B cell (primary cell): Measurements from ENCODE around the gene DIRAS1. TPM values are rescaled to one million over a fixed set of nuclear protein-coding genes. Genes with fewer than 3 reads are reported as not detected.
"Not testable (repeated sequence)": the region's sequence is repeated elsewhere in the genome, so short reads cannot be mapped to it uniquely, and the experiment has no call there.

ENCODE experiments used
- ATAC-seq: fragments of 200-7000 bp; cut with Tn5 transposase; one replicate; pipeline ENCODE4 v1.10.0; 2021; ENCODE audit warnings: low read depth, mild to moderate bottlenecking, moderate number of reproducible peaks, moderate library complexity
- CTCF ChIA-PET: fragments of 350-600 bp; sonication (Branson Sonifier 250); formaldehyde crosslinking; loops from one replicate; lab custom pipeline; 2021; ENCODE audit warnings: antibody characterized with exemption, inconsistent platforms; lab: Charles Lee
- POLR2A ChIA-PET: fragments of 350-600 bp; sonication (Branson Sonifier 250); formaldehyde crosslinking; loops from one replicate; lab custom pipeline; 2021; ENCODE audit warnings: antibody characterized with exemption; lab: Charles Lee
- DNase-seq: peaks from one replicate; pipeline ENCODE4 v3.0.0; 2013
- H2AFZ ChIP-seq: 2 replicates; pipeline ENCODE4 v1.6.1; 2012; ENCODE audit warnings: mild to moderate bottlenecking, low read depth, low read length; ENCODE audit not compliant: insufficient read depth, poor library complexity, severe bottlenecking
- H3K27ac ChIP-seq, 2 donors: 1 replicate in 1 of 2; 2 replicates in 1 of 2; pipeline ENCODE4 v1.5.1; 2012 to 2013; ENCODE audit warnings: low read length in 2 of 2, mild to moderate bottlenecking in 2 of 2, moderate library complexity in 1 of 2
- H3K27me3 ChIP-seq, 4 experiments: fragments of 200-600 bp in 1 of 4; sonication (generic) in 1 of 4; replicated peaks in 1 of 4; 1 replicate in 2 of 4; 2 replicates in 2 of 4; pipeline versions ENCODE4 v1.6.1 to v1.7.0; 2013 to 2016; ENCODE audit warnings: low read length in 3 of 4, mild to moderate bottlenecking in 2 of 4, mixed read lengths in 1 of 4, moderate library complexity in 1 of 4; ENCODE audit not compliant: insufficient read depth in 4 of 4, control insufficient read depth in 3 of 4; ENCODE audit errors: control extremely low read depth in 1 of 4
- H3K36me3 ChIP-seq, 2 experiments: replicated peaks in 1 of 2; 1 replicate in 1 of 2; 2 replicates in 1 of 2; pipeline versions ENCODE4 v1.6.1 to v1.7.1; 2013; ENCODE audit warnings: low read length in 1 of 2; ENCODE audit not compliant: insufficient read depth in 2 of 2, control insufficient read depth in 1 of 2; ENCODE audit errors: control extremely low read depth in 1 of 2, extremely low read depth in 1 of 2
- H3K4me1 ChIP-seq, 2 donors: fragments of 200-600 bp in 1 of 2; sonication (generic) in 1 of 2; 1 replicate in 1 of 2; 2 replicates in 1 of 2; pipeline versions ENCODE4 v1.5.1 to v1.6.1; 2013 to 2017; ENCODE audit warnings: low read length in 2 of 2; ENCODE audit not compliant: control insufficient read depth in 2 of 2, insufficient read depth in 2 of 2
- H3K4me2 ChIP-seq: replicated peaks from 2 replicates; pipeline ENCODE3; 2012; ENCODE audit warnings: mild to moderate bottlenecking, low read depth, low read length; ENCODE audit not compliant: poor library complexity, severe bottlenecking
- H3K4me3 ChIP-seq, 5 experiments: fragments of 200-600 bp in 1 of 5; sonication (generic) in 1 of 5; 1 replicate in 3 of 5; 2 replicates in 2 of 5; pipeline versions ENCODE4 v1.5.1 to v1.7.0; 2011 to 2016; ENCODE audit warnings: low read length in 4 of 5, mild to moderate bottlenecking in 4 of 5, low read depth in 2 of 5, control low read depth in 1 of 5, moderate library complexity in 1 of 5; ENCODE audit not compliant: insufficient read depth in 1 of 5; ENCODE audit errors: control extremely low read depth in 1 of 5, extremely low read depth in 1 of 5
- H3K79me2 ChIP-seq: fragments of 200-600 bp; sonication (generic); one replicate; pipeline ENCODE4 v1.6.0; 2016; ENCODE audit warnings: low read length; ENCODE audit not compliant: control insufficient read depth, insufficient read depth
- H3K9ac ChIP-seq: fragments of 200-600 bp; sonication (generic); 2 replicates; pipeline ENCODE4 v1.6.1; 2017; ENCODE audit warnings: mild to moderate bottlenecking, low read length, moderate library complexity
- H3K9me3 ChIP-seq, 3 donors: one replicate each; pipeline versions ENCODE4 v1.6.1 to v1.7.1; 2013; ENCODE audit warnings: low read length in 2 of 3; ENCODE audit not compliant: control insufficient read depth in 2 of 3, insufficient read depth in 1 of 3; ENCODE audit errors: control extremely low read depth in 1 of 3
- H4K20me1 ChIP-seq: 2 replicates; pipeline ENCODE4 v1.6.0; 2012; ENCODE audit warnings: mild to moderate bottlenecking, low read length; ENCODE audit not compliant: insufficient read depth, control insufficient read depth, poor library complexity, severe bottlenecking
- H3K27ac Mint-ChIP-seq: one replicate; pipeline ENCODE4 v1.8.0; 2021; ENCODE audit warnings: mixed read lengths
- H3K27me3 Mint-ChIP-seq: one replicate; pipeline ENCODE4 v1.8.0; 2021; ENCODE audit warnings: mixed read lengths
- H3K4me1 Mint-ChIP-seq: one replicate; pipeline ENCODE4 v1.8.0; 2021; ENCODE audit warnings: mixed read lengths
- H3K4me3 Mint-ChIP-seq: one replicate; pipeline ENCODE4 v1.8.0; 2021; ENCODE audit warnings: mixed read lengths
- H3K9me3 Mint-ChIP-seq: one replicate; pipeline ENCODE4 v1.8.0; 2022; ENCODE audit warnings: mixed read lengths; ENCODE audit not compliant: insufficient read depth
- EZH2 ChIP-seq: IDR thresholded peaks from 2 replicates; pipeline ENCODE4 v1.6.1; 2012; ENCODE audit warnings: borderline replicate concordance, low read depth, mild to moderate bottlenecking, moderate library complexity, low read length; ENCODE audit not compliant: insufficient read depth, poor library complexity, severe bottlenecking
- WGBS: methylation state at CpG from one replicate; pipeline ENCODE4 v1.1.5; 2013; ENCODE audit warnings: missing lambda C conversion rate; ENCODE audit not compliant: insufficient coverage; 5-methylcytosine and 5-hydroxymethylcytosine counted together
- intact Hi-C: fragments of 100-400 bp; cut with micrococcal nuclease; formaldehyde crosslinking; loops from one replicate; pipeline ENCODE4 v1.10.0; 2022
- polyA plus RNA-seq: library from polyadenylated mRNA; depleted of rRNA; stranded (reverse); fragments of >200 nt; gene quantifications from 2 replicates; pipeline ENCODE4 v1.2.3, GENCODE V29; 2012
- total RNA-seq, 2 donors: library from RNA; stranded (reverse); fragments of 120-200 nt in 1 of 2; gene quantifications; 1 replicate in 1 of 2; 2 replicates in 1 of 2; pipeline versions ENCODE4 v1.2.3 to v1.2.4, GENCODE V29; 2013 to 2022
- TF ChIP-seq, protein P1 (sequence below): fragments of 200-600 bp; IDR thresholded peaks from one replicate; pipeline ENCODE4 v1.8.0; 2022; ENCODE audit warnings: antibody characterized with exemption, mild to moderate bottlenecking

DIRAS1 gene
- total and polyA plus RNA-seq, 2 donors (not counting 1 experiment from before 2014, with no cell fraction given), result 5.2 to 23.7 TPM

GRCh38 chr19:2714531-2715269 lies 6.5 kb downstream of the DIRAS1 start:
- Histone ChIP-seq H3K4me3 (no peak overlapping the region), H3K36me3 (peaks cover 0 to 4% of the 10 kb centered on the region in 2 experiments), H3K27ac (no peak overlapping the region), H4K20me1 (no peaks in the 10 kb centered on the region), H3K9me3 (peaks cover 0 to 41% (median 10%) of the 10 kb centered on the region in 3 donors), H3K4me1 (peaks cover 26 to 43% of the 10 kb centered on the region in 2 donors), H3K79me2 (no peaks in the 10 kb centered on the region), H3K4me2 (no peak overlapping the region), H3K27me3 (no peaks in the 10 kb centered on the region), H3K9ac (no peak overlapping the region), H2AFZ (no peak overlapping the region)
- TF ChIP-seq, protein P1, sequence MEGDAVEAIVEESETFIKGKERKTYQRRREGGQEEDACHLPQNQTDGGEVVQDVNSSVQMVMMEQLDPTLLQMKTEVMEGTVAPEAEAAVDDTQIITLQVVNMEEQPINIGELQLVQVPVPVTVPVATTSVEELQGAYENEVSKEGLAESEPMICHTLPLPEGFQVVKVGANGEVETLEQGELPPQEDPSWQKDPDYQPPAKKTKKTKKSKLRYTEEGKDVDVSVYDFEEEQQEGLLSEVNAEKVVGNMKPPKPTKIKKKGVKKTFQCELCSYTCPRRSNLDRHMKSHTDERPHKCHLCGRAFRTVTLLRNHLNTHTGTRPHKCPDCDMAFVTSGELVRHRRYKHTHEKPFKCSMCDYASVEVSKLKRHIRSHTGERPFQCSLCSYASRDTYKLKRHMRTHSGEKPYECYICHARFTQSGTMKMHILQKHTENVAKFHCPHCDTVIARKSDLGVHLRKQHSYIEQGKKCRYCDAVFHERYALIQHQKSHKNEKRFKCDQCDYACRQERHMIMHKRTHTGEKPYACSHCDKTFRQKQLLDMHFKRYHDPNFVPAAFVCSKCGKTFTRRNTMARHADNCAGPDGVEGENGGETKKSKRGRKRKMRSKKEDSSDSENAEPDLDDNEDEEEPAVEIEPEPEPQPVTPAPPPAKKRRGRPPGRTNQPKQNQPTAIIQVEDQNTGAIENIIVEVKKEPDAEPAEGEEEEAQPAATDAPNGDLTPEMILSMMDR, result no peak
- TF ChIP-seq EZH2, result no peak
- Mint-ChIP-seq H3K27ac (peak overlapping the region; percentile 20), H3K4me1 (peaks cover 41% of the 10 kb centered on the region), H3K9me3 (peaks cover 5% of the 10 kb centered on the region), H3K4me3 (no peak overlapping the region), H3K27me3 (no peaks in the 10 kb centered on the region)
- POLR2A ChIA-PET, result interaction anchor here (0.5 to 0.6 kb wide), 2 partner anchors 449 to 703 kb away, joined by 3 to 5 read pairs; no protein-coding TSS in a partner anchor
- CTCF ChIA-PET, result no interaction called here
- ATAC-seq, result no peak
- WGBS, result 97% methylated on average over 14 of the region's 16 CpGs
- intact Hi-C loops, result no loop called here
- DNase-seq, result no peak

DNA sequence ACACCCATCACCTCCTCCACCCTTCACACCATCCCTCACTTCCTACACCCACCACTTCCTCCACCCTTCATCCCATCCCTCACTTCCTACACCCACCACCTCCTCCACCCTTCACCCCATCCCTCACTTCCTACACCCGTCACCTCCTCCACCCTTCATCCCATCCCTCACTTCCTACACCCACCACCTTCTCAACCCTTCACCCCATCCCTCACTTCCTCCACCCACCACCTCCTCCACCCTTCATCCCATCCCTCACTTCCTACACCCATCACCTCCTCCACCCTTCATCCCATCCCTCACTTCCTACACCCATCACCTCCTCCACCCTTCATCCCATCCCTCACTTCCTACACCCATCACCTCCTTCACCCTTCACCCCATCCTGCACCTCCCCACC lies 7.1 kb downstream of the DIRAS1 start:
- H4K20me1 ChIP-seq, H3K79me2 ChIP-seq, H3K4me3 Mint-ChIP-seq, DNase-seq, H3K9ac ChIP-seq, intact Hi-C loops, H3K27ac ChIP-seq, H3K9me3 Mint-ChIP-seq, ATAC-seq, H3K4me2 ChIP-seq, CTCF ChIA-PET, H3K36me3 ChIP-seq, H3K27me3 Mint-ChIP-seq, H3K4me3 ChIP-seq, POLR2A ChIA-PET, H2AFZ ChIP-seq, H3K27ac Mint-ChIP-seq, H3K27me3 ChIP-seq: not testable (repeated sequence)
- 75% methylated on average over 1 of the region's 1 CpG for WGBS
- peaks cover 0 to 43% (median 10%) of the 10 kb centered on the region in 3 donors for H3K9me3 ChIP-seq
- peaks cover 42% of the 10 kb centered on the region for H3K4me1 Mint-ChIP-seq
- H3K4me1 ChIP-seq, result peaks cover 27 to 43% of the 10 kb centered on the region in 2 donors

GRCh38 chr19:2713170-2713569 lies 8.0 kb downstream of the DIRAS1 start:
- H3K79me2 ChIP-seq, intact Hi-C loops, H3K4me3 Mint-ChIP-seq, ATAC-seq, H3K9ac ChIP-seq, H3K4me2 ChIP-seq, H4K20me1 ChIP-seq, CTCF ChIA-PET, H3K9me3 Mint-ChIP-seq, H3K27me3 Mint-ChIP-seq, H3K27ac ChIP-seq, H3K27me3 ChIP-seq, POLR2A ChIA-PET, H2AFZ ChIP-seq, H3K36me3 ChIP-seq, DNase-seq, H3K4me3 ChIP-seq, H3K27ac Mint-ChIP-seq: not testable (repeated sequence)
- Histone ChIP-seq H3K9me3 (peaks cover 0 to 43% (median 10%) of the 10 kb centered on the region in 3 donors), H3K4me1 (peaks cover 26 to 41% of the 10 kb centered on the region in 2 donors)
- 58% methylated on average over 3 of the region's 3 CpGs for whole genome bisulfite sequencing
- peaks cover 42% of the 10 kb centered on the region for H3K4me1 Mint-ChIP-seq
